Tibial nerve (tissue), 4 donors: ENCODE data around the gene USP6NL. TPM values are rescaled to one million over a fixed set of nuclear protein-coding genes. Genes with fewer than 3 reads are reported as not detected.

Experiments
- DNase-seq, 2 donors: peaks; one replicate each; pipeline ENCODE4 v3.0.0-alpha.2; 2019; ENCODE audit warnings: low spot score in 2 of 2
- H3K27ac ChIP-seq, 4 donors: fragments of 200-600 bp; sonication (generic) in 3 of 4; one replicate each; pipeline ENCODE4 v1.5.1; 2017 to 2019; ENCODE audit warnings: mild to moderate bottlenecking in 1 of 4
- H3K27me3 ChIP-seq, 2 donors: fragments of 200-600 bp; sonication (generic) in 1 of 2; one replicate each; pipeline versions ENCODE4 v1.5.1 to v1.6.0; 2017 to 2019
- H3K36me3 ChIP-seq, 3 donors: fragments of 200-600 bp; sonication (generic); one replicate each; pipeline ENCODE4 v1.5.1; 2018 to 2019
- H3K4me1 ChIP-seq, 4 donors: fragments of 200-600 bp; sonication (generic) in 3 of 4; one replicate each; pipeline ENCODE4 v1.5.1; 2017 to 2019
- H3K4me3 ChIP-seq, 4 donors: fragments of 200-600 bp; sonication (generic) in 3 of 4; one replicate each; pipeline ENCODE4 v1.5.1; 2017 to 2019; ENCODE audit warnings: mild to moderate bottlenecking in 1 of 4, moderate library complexity in 1 of 4
- H3K9me3 ChIP-seq, 4 donors: fragments of 200-600 bp; sonication (generic) in 3 of 4; one replicate each; pipeline ENCODE4 v1.5.1; 2017 to 2019
- CTCF ChIP-seq, 5 experiments: fragments of 200-600 bp in 3 of 5; fragments of 450-650 bp in 2 of 5; sonication (generic) in 3 of 5; IDR thresholded peaks; one replicate each; pipeline ENCODE4 v1.5.1; 2016 to 2019; ENCODE audit warnings: antibody characterized with exemption in 5 of 5, mild to moderate bottlenecking in 3 of 5, moderate library complexity in 2 of 5
- EP300 ChIP-seq, 2 donors: sonication (generic); formaldehyde crosslinking; IDR thresholded peaks; one replicate each; pipeline ENCODE4 v1.6.1; 2017; ENCODE audit warnings: antibody characterized with exemption in 2 of 2, mild to moderate bottlenecking in 1 of 2
- POLR2A ChIP-seq, 2 donors: fragments of 450-650 bp; IDR thresholded peaks; one replicate each; pipeline ENCODE4 v1.6.1; 2017; ENCODE audit warnings: antibody characterized with exemption in 2 of 2, mild to moderate bottlenecking in 2 of 2, moderate library complexity in 2 of 2
- WGBS, 2 donors: methylation state at CpG; one replicate each; pipeline ENCODE4 v1.1.5; 2018; 5-methylcytosine and 5-hydroxymethylcytosine counted together
- total RNA-seq, 4 donors: library from RNA; depleted of rRNA; stranded (reverse); fragments of >200 nt; gene quantifications; one replicate each; pipeline ENCODE4 v1.1.0, GENCODE V29; 2016

USP6NL gene
- total RNA-seq, 4 donors from 2014 or later = 21.8 to 33.9 (median 25.0) TPM

GRCh38 chr10:11513727-11514126 is 97.7 kb downstream of the USP6NL start:
- Histone ChIP-seq H3K36me3 (peaks cover 0 to 3% (median 0%) of the 10 kb centered on the region in 3 donors), H3K27me3 (no peaks in the 10 kb centered on the region), H3K4me1 (peaks cover 0 to 38% (median 7%) of the 10 kb centered on the region in 4 donors)

DNA sequence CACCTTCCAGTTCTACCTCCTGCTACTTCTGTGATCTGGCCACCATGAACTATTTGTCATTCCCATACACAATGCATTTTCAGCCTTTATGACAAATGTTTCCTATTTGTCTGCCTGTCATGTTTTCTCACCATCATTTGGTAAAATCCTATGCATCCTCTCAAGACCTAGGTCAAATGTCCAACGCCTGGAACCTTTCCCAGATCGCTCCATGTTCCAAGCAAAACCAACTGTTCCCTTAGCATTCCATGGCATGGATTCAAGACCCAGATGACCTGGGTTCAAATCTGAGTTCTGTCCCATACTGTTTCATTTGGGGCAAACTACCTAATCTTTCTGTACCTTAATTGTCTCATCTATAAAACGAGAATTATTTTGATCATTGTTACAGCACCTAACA is 98.9 kb downstream of the USP6NL start:
- 61 to 66% methylated on average over 3 of the region's 3 CpGs for WGBS, 2 donors
- TF ChIP-seq POLR2A (IDR thresholded peaks at IDR 0.05) (no peak), EP300 (IDR thresholded peaks at IDR 0.05) (no peak), CTCF (IDR thresholded peaks at IDR 0.05) (no peak)
- no peak for DNase-seq
- Histone ChIP-seq H3K36me3 (peaks cover 0 to 14% (median 0%) of the 10 kb centered on the region in 3 donors), H3K4me1 (peaks cover 0 to 38% (median 7%) of the 10 kb centered on the region in 4 donors), H3K9me3 (no peaks in the 10 kb centered on the region), H3K4me3 (no peak overlapping the region), H3K27ac (no peak overlapping the region), H3K27me3 (no peaks in the 10 kb centered on the region)

More at GRCh38 chr10:11513727-11514126, 97.7 kb downstream of the USP6NL start:
- no peak for DNase-seq
- Histone ChIP-seq H3K4me3 (no peak overlapping the region), H3K27ac (no peak overlapping the region), H3K9me3 (no peaks in the 10 kb centered on the region)
- TF ChIP-seq POLR2A (IDR thresholded peaks at IDR 0.05) (no peak), CTCF (IDR thresholded peaks at IDR 0.05) (no peak), EP300 (IDR thresholded peaks at IDR 0.05) (no peak)
- 75 to 89% methylated on average over 4 of the region's 4 CpGs for WGBS, 2 donors

DNA sequence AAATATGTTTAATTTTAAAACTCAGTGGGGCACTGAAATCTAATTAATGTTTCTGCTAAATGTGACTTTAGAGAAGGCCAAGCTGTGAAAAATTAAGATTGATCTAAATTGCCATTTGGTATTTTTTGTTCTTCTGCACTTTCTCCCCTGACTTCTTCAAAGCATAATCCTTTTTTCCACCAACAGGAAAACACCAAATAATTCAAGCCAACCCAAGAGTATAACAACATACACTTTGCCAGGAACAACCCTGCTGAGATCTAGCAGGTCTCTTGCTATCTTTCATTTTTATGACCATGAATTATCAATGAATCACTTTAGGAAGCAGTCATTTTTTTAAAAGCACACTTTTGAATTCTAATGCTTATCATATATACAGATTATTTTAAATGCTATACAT is 100.1 kb downstream of the USP6NL start:
- peaks cover 0 to 20% (median 0%) of the 10 kb centered on the region in 3 donors for H3K36me3 ChIP-seq
- DNase-seq = no peak
- no peak overlapping the region for H3K4me3 ChIP-seq
- H3K4me1 ChIP-seq = peaks cover 0 to 33% (median 2%) of the 10 kb centered on the region in 4 donors
- H3K27me3 ChIP-seq = no peaks in the 10 kb centered on the region
- H3K9me3 ChIP-seq = no peaks in the 10 kb centered on the region
- no peak for TF ChIP-seq CTCF (IDR thresholded peaks at IDR 0.05)
- no peak for TF ChIP-seq POLR2A (IDR thresholded peaks at IDR 0.05)
- TF ChIP-seq EP300 (IDR thresholded peaks at IDR 0.05) = no peak
- no peak overlapping the region for H3K27ac ChIP-seq

- no peak for TF ChIP-seq CTCF (IDR thresholded peaks at IDR 0.05)
- no peak for TF ChIP-seq EP300 (IDR thresholded peaks at IDR 0.05)
- no peak for TF ChIP-seq POLR2A (IDR thresholded peaks at IDR 0.05)
- DNase-seq = no peak
- no peaks in the 10 kb centered on the region for H3K9me3 ChIP-seq
- no peak overlapping the region for H3K27ac ChIP-seq
- 66 to 88% methylated on average over 3 of the region's 3 CpGs for WGBS, 2 donors
- H3K27me3 ChIP-seq = no peaks in the 10 kb centered on the region
- H3K36me3 ChIP-seq = peaks cover 0 to 20% (median 0%) of the 10 kb centered on the region in 3 donors
- H3K4me1 ChIP-seq = peaks cover 0 to 29% (median 0%) of the 10 kb centered on the region in 4 donors
- H3K4me3 ChIP-seq = no peak overlapping the region
Observed at GRCh38 chr10:11510736-11511135, 100.7 kb downstream of the USP6NL start.

- TF ChIP-seq EP300 (IDR thresholded peaks at IDR 0.05) = no peak
- TF ChIP-seq CTCF (IDR thresholded peaks at IDR 0.05) = no peak
- no peak for TF ChIP-seq POLR2A (IDR thresholded peaks at IDR 0.05)
- Histone ChIP-seq H3K27me3 (no peaks in the 10 kb centered on the region), H3K4me3 (no peak overlapping the region), H3K9me3 (no peaks in the 10 kb centered on the region), H3K4me1 (peaks cover 0 to 27% (median 0%) of the 10 kb centered on the region in 4 donors), H3K27ac (no peak overlapping the region), H3K36me3 (peaks cover 0 to 20% (median 0%) of the 10 kb centered on the region in 3 donors)
- 79 to 87% methylated on average over 5 of the region's 5 CpGs for WGBS, 2 donors
- DNase-seq = no peak
Observed at GRCh38 chr10:11510281-11510680, 101.2 kb downstream of the USP6NL start.
